MM.1S (cell line): Measurements from ENCODE around the gene SMARCA4.

ENCODE experiments used
- CTCF ChIP-seq: fragments of 300-600 bp; sonication (generic); IDR thresholded peaks from 2 replicates; pipeline ENCODE4 v1.5.1; 2016; ENCODE audit warnings: antibody characterized with exemption, low read length, mixed read lengths
- EZH2 ChIP-seq: fragments of 300-600 bp; sonication (generic); optimal IDR thresholded peaks from 2 replicates; pipeline ENCODE3; 2017; ENCODE audit warnings: low read depth, mild to moderate bottlenecking, antibody characterized with exemption, low read length, mixed read lengths

- no peak for TF ChIP-seq CTCF
- TF ChIP-seq EZH2 = no peak
Measured at GRCh38 chr19:10921199-10921909, 39.5 kb upstream of the SMARCA4 start.
